H1 (cell line): ENCODE data around the gene SNX27. TPM values are rescaled to one million over a fixed set of nuclear protein-coding genes. Genes with fewer than 3 reads are reported as not detected.

ENCODE experiments used
- CBX5 ChIP-seq: fragments of 300-800, 300-1000 bp; sonication (generic); IDR thresholded peaks from 2 replicates; pipeline ENCODE4 v1.7.1; 2016; ENCODE audit warnings: antibody characterized with exemption, low read length, low read depth
- POLR2A ChIP-seq, 2 experiments: IDR thresholded peaks; 1 replicate in 1 of 2; 2 replicates in 1 of 2; pipeline ENCODE4 v1.6.1; 2011; ENCODE audit warnings: low read depth in 2 of 2, low read length in 2 of 2, mild to moderate bottlenecking in 2 of 2; ENCODE audit errors: control extremely low read depth in 1 of 2
- SP1 ChIP-seq: IDR thresholded peaks from 2 replicates; pipeline ENCODE4 v1.6.1; 2011; ENCODE audit warnings: low read depth, low read length
- polyA plus RNA-seq, 7 experiments: library from polyadenylated mRNA; depleted of rRNA in 3 of 7; stranded (reverse) in 5 of 7; unstranded in 2 of 7; fragments of >200 nt in 5 of 7; fragments of 200-250 nt in 2 of 7; gene quantifications; 1 replicate in 5 of 7; 2 replicates in 1 of 7; 4 replicates in 1 of 7; pipeline versions ENCODE4 v1.2.1 to v1.2.3, GENCODE V29; 2011 to 2013; ENCODE audit warnings: missing spikeins in 2 of 7, mixed read lengths in 2 of 7
- total RNA-seq: library from RNA; stranded (reverse); fragmentation: NEBNext Ultra II Directional; extraction: Animal tissue kit (Norgen Biotek cat#: 25700); gene quantifications from 2 replicates; pipeline ENCODE4 v1.2.1, GENCODE V29; 2021

Gene SNX27
- total and polyA plus RNA-seq, 2 of the 8 experiments (the other 6 are each of a cell fraction or from before 2014, with no cell fraction given): 23.4 to 65.4 TPM

GRCh38 chr1:151638812-151639211, 27.0 kb downstream of the SNX27 start (continued):
- TF ChIP-seq CBX5 (no peak), POLR2A (IDR thresholded peaks at IDR 0.05; ENCODE audit: control extremely low read depth in 1 of 2, low read depth in 2 of 2, low read length in 2 of 2) (no peak), SP1 (no peak)
